ENCODE measurements around the gene MYO3B. TPM values are rescaled to one million over a fixed set of nuclear protein-coding genes. Genes with fewer than 3 reads are reported as not detected.

Gene MYO3B
- total RNA-seq, 1 donor from 2014 or later: not detected

DNA sequence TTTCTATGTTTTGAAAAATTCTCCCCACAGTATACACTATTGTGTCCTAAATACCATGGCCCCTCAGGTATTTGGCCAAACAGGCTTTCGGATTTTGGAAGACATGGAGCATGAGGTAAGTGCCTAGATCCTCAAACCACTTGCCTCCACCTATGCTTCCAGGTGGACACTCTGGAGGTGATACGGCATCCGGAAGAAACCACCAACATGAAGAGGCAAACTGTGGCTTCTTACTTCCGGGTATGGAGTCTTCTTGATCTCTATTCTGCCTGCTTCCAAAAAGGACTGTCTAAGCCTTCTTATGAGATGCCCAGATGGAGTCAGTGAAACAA, 285.2 kb downstream of the MYO3B start:
- peaks cover 3% of the 10 kb centered on the region for H3K9me3 Mint-ChIP-seq (ENCODE audit: low read depth)
- peaks cover 4% of the 10 kb centered on the region for H3K4me1 Mint-ChIP-seq (ENCODE audit: low read depth)
- DNase-seq (ENCODE audit: low spot score, unreplicated experiment): no peak
- no peaks in the 10 kb centered on the region for H3K27me3 Mint-ChIP-seq
- no peak overlapping the region for H3K4me3 Mint-ChIP-seq (ENCODE audit: low read depth)
- H3K36me3 Mint-ChIP-seq (ENCODE audit: insufficient read depth): no peaks in the 10 kb centered on the region
- H3K27ac Mint-ChIP-seq: no peak overlapping the region
- TF ChIP-seq, protein P1, sequence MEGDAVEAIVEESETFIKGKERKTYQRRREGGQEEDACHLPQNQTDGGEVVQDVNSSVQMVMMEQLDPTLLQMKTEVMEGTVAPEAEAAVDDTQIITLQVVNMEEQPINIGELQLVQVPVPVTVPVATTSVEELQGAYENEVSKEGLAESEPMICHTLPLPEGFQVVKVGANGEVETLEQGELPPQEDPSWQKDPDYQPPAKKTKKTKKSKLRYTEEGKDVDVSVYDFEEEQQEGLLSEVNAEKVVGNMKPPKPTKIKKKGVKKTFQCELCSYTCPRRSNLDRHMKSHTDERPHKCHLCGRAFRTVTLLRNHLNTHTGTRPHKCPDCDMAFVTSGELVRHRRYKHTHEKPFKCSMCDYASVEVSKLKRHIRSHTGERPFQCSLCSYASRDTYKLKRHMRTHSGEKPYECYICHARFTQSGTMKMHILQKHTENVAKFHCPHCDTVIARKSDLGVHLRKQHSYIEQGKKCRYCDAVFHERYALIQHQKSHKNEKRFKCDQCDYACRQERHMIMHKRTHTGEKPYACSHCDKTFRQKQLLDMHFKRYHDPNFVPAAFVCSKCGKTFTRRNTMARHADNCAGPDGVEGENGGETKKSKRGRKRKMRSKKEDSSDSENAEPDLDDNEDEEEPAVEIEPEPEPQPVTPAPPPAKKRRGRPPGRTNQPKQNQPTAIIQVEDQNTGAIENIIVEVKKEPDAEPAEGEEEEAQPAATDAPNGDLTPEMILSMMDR (IDR thresholded peaks at IDR 0.05; ENCODE audit: unreplicated experiment): no peak

DNA sequence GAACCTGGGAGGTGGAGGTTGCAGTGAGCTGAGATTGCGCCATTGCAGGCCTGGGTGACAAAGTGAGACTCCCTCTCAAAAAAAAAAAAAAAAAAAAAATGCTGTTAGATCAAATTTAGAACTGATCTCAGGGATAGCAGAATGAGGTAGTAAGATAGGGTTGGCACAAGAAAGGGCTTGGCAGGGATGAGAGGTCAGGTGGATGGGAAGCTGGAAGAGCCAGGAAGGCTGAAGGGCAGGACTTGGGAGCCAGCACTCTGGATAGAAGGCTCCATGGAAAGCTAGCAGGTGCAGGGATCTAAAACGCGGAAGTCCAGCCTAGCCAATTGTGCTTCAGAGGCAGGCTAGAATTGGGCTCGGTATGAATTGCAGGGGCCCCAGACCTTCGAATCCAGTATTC, 286.3 kb downstream of the MYO3B start:
- H3K9me3 Mint-ChIP-seq (ENCODE audit: low read depth): no peaks in the 10 kb centered on the region
- peaks cover 4% of the 10 kb centered on the region for H3K4me1 Mint-ChIP-seq (ENCODE audit: low read depth)
- DNase-seq (ENCODE audit: low spot score, unreplicated experiment): no peak
- no peaks in the 10 kb centered on the region for H3K36me3 Mint-ChIP-seq (ENCODE audit: insufficient read depth)
- TF ChIP-seq, protein P1 (IDR thresholded peaks at IDR 0.05; ENCODE audit: unreplicated experiment): no peak
- H3K27me3 Mint-ChIP-seq: no peaks in the 10 kb centered on the region
- H3K4me3 Mint-ChIP-seq (ENCODE audit: low read depth): no peak overlapping the region
- no peak overlapping the region for H3K27ac Mint-ChIP-seq

DNA sequence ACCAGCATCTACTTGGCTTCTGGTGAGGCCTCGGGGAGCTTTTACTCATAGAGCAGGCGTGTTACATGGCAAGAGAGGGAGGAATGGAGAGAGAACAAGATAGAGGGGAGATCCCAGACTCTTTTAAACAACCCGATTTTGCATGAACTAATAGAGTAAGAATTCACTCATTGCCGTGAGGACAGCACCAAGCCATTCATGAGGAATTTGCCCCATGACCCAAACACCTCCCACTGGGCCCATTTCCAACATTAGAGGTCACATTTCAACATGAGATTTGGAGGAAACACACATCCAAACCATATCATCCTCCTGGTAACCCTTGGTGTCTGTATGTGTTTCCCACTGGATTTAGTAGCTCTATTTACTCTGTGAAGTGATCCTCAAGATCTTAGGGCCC, 287.3 kb downstream of the MYO3B start:
- H3K4me3 Mint-ChIP-seq (ENCODE audit: low read depth): no peak overlapping the region
- TF ChIP-seq, protein P1 (IDR thresholded peaks at IDR 0.05; ENCODE audit: unreplicated experiment): no peak
- H3K36me3 Mint-ChIP-seq (ENCODE audit: insufficient read depth): no peaks in the 10 kb centered on the region
- DNase-seq (ENCODE audit: low spot score, unreplicated experiment): no peak
- peaks cover 4% of the 10 kb centered on the region for H3K4me1 Mint-ChIP-seq (ENCODE audit: low read depth)
- no peaks in the 10 kb centered on the region for H3K9me3 Mint-ChIP-seq (ENCODE audit: low read depth)
- H3K27ac Mint-ChIP-seq: no peak overlapping the region
- H3K27me3 Mint-ChIP-seq: no peaks in the 10 kb centered on the region

DNA sequence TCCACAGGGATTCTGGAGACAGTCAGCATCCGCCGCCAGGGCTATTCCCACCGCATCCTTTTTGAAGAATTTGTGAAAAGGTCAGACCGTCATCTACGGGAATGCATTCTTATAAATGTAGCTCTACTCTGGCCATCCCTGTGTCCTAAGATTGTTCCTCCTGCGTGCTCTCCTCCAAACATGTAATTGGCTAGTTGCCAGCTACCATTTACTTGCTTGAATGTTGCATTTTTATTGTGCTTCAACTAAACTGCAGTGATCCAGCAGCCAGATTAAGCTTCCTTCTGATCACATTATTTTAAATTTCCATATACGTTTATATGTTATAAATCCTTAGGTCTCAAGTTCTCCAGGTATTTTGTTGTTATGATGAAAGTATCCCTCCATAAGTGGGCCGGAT, 288.7 kb downstream of the MYO3B start:
- H3K27ac Mint-ChIP-seq: no peak overlapping the region
- TF ChIP-seq, protein P1 (IDR thresholded peaks at IDR 0.05; ENCODE audit: unreplicated experiment): no peak
- H3K4me3 Mint-ChIP-seq (ENCODE audit: low read depth): no peak overlapping the region
- no peaks in the 10 kb centered on the region for H3K36me3 Mint-ChIP-seq (ENCODE audit: insufficient read depth)
- DNase-seq (ENCODE audit: low spot score, unreplicated experiment): no peak
- H3K27me3 Mint-ChIP-seq: no peaks in the 10 kb centered on the region
- H3K9me3 Mint-ChIP-seq (ENCODE audit: low read depth): no peaks in the 10 kb centered on the region
- peaks cover 4% of the 10 kb centered on the region for H3K4me1 Mint-ChIP-seq (ENCODE audit: low read depth)

DNA sequence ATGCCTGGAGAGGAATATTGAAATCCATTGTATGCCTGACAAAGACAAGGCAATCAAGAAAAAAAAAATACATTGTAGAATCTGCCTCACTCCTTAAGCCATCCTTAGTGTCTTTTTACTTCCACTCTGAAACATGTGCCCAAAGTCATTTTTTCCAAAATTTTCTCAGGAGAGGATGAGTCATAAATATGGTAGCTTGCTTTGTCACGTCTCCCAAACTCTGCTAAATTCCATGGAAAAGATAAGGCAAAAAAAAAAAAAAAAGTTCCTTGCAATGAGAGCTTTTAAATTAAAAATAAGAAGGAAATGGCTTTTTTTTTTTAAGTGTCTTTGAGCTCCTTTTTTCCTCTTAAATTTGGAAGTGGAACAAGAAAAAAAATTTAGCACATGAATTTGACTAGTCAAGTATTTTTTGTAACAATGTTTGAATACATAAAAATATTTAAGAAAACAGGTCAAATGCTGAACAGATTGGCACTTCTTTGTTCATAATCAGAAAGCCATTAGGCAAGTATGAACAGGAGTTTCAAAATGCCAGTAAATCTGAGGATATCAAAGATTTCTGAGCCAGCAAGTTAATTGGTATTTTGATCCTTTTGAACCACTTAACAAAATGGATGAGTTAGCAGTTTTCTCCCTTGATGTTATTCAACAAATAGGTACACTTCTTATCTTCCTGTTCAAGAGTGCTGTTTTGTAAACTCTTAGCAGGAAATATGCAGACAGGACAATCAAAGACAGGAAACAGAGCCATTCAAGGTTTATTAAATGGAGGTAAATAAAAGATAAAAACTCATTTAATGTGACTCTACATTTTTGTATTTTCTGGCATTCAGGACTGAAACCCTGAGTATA, 289.8 kb downstream of the MYO3B start:
- no peaks in the 10 kb centered on the region for H3K9me3 Mint-ChIP-seq (ENCODE audit: low read depth)
- H3K27ac Mint-ChIP-seq: no peak overlapping the region
- DNase-seq (ENCODE audit: low spot score, unreplicated experiment): no peak
- H3K4me3 Mint-ChIP-seq (ENCODE audit: low read depth): no peak overlapping the region
- peaks cover 4% of the 10 kb centered on the region for H3K4me1 Mint-ChIP-seq (ENCODE audit: low read depth)
- no peaks in the 10 kb centered on the region for H3K27me3 Mint-ChIP-seq
- no peaks in the 10 kb centered on the region for H3K36me3 Mint-ChIP-seq (ENCODE audit: insufficient read depth)
- TF ChIP-seq, protein P1 (IDR thresholded peaks at IDR 0.05; ENCODE audit: unreplicated experiment): no peak

Measured in progenitor cell of endocrine pancreas (in vitro differentiated cells).